GM12875 (cell line): ENCODE results near the gene ZNF407.

Source experiments
- H3K4me3 ChIP-seq: one replicate; pipeline ENCODE4 v1.5.1; 2011; ENCODE audit warnings: low read depth, low read length, control low read depth
- TF ChIP-seq, protein P1 (sequence below): IDR thresholded peaks from 2 replicates; pipeline ENCODE4 v1.5.1; 2011; ENCODE audit warnings: low read depth, mild to moderate bottlenecking, control low read depth, inconsistent platforms, low read length, moderate library complexity, borderline replicate concordance; ENCODE audit not compliant: insufficient read depth

The ZNF407 gene

DNA sequence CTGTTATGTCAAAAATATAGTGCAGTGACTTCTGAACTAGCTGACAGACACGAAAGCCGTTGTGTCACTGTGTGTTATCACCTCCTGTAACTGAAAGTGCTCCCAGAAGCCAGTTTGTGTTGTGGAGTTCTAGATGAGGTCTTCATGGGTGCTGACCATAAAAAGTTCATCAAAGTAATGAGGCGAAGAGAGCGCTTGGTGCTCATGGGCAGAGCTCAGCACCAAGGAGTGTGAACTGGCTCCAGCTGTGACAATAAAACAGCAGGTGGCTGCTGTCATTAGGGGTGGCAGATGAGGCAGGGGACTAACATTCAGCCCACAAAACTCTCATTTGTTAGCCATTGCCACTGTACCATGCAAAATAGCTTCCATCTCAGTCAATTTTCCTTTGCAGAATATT lies 151.1 kb downstream of the ZNF407 start:
- TF ChIP-seq, protein P1, sequence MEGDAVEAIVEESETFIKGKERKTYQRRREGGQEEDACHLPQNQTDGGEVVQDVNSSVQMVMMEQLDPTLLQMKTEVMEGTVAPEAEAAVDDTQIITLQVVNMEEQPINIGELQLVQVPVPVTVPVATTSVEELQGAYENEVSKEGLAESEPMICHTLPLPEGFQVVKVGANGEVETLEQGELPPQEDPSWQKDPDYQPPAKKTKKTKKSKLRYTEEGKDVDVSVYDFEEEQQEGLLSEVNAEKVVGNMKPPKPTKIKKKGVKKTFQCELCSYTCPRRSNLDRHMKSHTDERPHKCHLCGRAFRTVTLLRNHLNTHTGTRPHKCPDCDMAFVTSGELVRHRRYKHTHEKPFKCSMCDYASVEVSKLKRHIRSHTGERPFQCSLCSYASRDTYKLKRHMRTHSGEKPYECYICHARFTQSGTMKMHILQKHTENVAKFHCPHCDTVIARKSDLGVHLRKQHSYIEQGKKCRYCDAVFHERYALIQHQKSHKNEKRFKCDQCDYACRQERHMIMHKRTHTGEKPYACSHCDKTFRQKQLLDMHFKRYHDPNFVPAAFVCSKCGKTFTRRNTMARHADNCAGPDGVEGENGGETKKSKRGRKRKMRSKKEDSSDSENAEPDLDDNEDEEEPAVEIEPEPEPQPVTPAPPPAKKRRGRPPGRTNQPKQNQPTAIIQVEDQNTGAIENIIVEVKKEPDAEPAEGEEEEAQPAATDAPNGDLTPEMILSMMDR, result no peak
- no peak overlapping the region for H3K4me3 ChIP-seq

DNA sequence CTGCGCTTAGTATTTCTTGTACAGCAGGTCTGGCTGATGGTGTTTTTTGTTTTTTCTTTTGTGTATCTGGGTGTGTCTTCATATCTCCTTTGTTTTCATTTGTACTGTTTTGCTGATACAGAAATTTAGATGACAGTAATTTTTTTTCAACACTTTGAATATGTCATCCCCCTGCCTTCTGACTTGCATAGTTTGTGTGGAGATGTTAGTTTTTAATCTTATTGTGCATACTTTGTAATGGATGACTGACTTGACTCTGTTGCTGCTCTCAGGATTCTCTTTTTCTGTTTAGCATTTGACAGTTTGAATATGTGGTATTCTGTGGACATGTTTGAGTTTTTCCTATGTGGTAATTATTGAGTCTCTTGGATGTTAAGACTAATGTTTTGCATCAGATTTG lies 161.3 kb downstream of the ZNF407 start:
- no peak overlapping the region for H3K4me3 ChIP-seq
- TF ChIP-seq, protein P1, result no peak

DNA sequence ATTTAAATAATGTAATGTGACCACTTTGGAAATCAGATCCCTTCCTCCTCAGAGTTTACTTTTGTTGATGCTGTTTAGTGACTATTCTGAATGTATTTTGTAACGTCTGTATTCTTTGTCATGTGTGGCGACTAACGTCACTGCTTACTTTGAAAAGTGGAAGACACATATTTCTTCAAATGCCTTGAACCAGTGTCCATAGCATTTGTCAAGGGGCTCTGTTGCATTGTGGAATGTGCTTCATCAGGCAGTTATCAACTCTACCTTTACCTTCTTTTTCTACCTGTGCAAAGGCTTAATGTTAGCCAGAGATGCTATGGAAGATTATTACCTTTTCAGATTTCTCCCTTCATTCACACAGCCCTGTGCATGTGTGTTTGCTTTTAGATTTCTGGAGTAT lies 162.4 kb downstream of the ZNF407 start:
- TF ChIP-seq, protein P1, result no peak
- no peak overlapping the region for H3K4me3 ChIP-seq

DNA sequence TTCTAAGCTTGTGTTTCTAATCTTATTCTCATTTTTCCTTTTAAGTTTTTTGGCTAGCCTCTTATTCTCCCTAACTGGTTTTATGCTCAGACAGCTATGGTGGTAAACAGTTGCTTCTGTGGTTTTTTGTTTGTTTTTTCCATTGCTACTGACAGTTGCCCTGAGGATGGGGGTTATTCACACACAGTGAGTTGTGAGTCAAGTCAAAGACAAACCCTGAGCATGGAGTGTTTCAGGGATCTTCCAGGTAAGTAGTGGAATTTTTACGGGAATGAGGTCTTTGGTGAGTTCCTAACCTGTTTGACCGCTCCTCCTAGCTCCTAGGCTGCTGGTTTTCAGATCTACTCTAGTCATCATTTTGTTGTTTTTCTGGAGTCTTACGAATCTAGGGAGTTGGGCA lies 162.8 kb downstream of the ZNF407 start:
- H3K4me3 ChIP-seq, result no peak overlapping the region
- TF ChIP-seq, protein P1, result no peak

DNA sequence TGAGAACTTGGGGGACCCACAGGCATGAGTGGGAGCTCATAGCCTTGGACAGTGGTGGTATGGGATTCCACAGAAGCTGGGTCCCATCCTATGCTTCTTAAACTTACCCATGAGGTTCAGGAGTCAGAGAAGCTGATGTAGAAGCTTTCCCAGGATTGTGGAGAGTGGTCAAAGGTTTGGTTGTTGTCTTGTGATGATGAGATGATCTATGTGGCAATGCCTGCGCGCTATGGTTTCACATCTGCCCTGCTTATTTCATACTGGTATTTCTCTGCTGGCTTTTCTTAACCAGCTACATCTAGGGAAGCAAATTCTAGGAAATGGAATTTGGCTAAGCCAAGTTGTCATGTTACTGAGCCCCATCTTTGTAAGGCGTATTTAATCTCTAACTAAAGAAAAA lies 168.6 kb downstream of the ZNF407 start:
- TF ChIP-seq, protein P1, result no peak
- no peak overlapping the region for H3K4me3 ChIP-seq

DNA sequence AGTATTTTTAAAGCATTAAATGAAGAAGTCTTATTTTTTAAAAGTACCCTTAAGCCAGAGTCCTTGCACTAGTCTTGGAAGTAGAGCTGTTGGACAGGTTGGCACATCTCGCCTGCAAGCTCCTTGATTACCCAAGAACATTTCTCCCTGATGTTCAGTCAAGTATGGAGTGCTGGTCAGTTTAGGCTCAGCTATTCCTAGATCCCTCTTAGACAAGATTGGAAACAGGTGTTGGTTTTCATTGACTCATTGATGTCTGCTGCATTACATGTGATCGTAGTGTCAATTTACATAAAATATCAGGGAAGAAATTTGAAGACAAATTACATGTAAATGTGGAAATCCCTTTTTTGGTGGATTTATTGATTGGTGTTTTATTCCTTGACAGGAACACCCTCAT lies 170.4 kb downstream of the ZNF407 start:
- TF ChIP-seq, protein P1, result no peak
- H3K4me3 ChIP-seq, result no peak overlapping the region

DNA sequence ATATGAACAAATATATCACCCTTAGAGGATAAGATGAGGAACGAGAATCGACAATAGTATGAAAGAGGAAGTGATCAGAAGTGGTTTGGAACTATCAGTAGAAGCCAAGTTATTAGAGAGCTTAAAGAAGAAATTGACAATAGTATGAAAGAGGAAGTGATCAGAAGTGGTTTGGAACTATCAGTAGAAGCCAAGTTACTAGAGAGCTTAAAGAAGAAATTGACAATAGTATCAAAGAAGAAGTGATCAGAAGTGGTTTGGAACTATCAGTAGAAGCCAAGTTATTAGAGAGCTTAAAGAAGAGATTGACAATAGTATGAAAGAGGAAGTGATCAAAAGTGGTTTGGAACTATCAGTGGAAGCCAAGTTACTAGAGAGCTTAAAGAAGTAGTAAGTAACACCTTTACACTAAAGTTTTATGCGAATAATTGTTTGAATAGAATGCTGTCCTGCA lies 175.5 kb downstream of the ZNF407 start:
- H3K4me3 ChIP-seq, result no peak overlapping the region
- TF ChIP-seq, protein P1, result no peak
